ENCODE results near the gene THRA.

Gene THRA

DNA sequence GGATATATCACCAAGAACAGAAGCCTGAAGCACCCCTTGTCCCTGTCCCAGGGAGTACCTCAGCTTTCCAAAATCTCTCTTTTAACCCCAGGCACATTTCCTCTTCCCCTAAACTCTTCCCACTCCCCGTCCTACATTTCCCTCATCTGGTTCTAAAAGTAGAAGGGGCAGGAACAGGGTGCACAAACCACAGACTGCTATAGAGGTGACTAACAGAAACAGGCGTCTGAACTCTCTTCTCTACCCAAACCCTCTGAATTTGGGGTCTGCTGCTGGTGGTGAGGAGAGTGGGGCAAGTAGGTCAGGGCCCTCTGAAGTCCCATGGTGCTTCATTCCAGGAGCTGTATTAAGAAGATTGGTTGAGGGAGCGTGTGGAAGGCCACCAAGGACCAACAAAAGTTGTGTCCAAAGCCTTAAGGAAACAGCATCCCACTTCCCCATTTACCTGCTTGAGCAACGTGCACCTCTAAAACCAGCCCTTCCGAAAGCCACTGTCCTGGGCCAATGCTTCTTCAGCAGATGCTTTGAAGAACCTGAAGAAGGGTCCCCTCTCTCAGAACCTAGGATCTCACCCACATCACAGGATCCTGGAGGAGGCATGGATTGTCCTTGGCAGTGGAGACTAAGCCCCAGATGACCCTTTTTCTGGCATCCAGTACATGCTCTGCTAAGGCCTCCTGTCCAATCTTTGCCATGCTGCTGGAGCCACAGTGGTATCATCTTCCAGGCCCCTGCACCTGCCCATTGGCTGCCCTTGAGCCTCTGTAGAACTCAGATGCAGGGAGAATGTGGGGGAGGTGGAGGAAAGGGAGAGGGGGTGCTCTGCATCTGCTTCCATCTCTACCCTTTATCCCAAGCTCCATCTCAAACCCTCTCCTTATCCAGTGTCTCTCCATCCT, 43.3 kb downstream of the THRA start:
- no peak for DNase-seq (ENCODE audit: low read depth)
- TF ChIP-seq, protein P1, sequence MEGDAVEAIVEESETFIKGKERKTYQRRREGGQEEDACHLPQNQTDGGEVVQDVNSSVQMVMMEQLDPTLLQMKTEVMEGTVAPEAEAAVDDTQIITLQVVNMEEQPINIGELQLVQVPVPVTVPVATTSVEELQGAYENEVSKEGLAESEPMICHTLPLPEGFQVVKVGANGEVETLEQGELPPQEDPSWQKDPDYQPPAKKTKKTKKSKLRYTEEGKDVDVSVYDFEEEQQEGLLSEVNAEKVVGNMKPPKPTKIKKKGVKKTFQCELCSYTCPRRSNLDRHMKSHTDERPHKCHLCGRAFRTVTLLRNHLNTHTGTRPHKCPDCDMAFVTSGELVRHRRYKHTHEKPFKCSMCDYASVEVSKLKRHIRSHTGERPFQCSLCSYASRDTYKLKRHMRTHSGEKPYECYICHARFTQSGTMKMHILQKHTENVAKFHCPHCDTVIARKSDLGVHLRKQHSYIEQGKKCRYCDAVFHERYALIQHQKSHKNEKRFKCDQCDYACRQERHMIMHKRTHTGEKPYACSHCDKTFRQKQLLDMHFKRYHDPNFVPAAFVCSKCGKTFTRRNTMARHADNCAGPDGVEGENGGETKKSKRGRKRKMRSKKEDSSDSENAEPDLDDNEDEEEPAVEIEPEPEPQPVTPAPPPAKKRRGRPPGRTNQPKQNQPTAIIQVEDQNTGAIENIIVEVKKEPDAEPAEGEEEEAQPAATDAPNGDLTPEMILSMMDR (IDR thresholded peaks at IDR 0.05; ENCODE audit: insufficient read depth, low read depth, low read length, missing control alignments), result no peak
- no peak overlapping the region for H3K4me3 ChIP-seq (ENCODE audit: low read depth, low read length)

DNA sequence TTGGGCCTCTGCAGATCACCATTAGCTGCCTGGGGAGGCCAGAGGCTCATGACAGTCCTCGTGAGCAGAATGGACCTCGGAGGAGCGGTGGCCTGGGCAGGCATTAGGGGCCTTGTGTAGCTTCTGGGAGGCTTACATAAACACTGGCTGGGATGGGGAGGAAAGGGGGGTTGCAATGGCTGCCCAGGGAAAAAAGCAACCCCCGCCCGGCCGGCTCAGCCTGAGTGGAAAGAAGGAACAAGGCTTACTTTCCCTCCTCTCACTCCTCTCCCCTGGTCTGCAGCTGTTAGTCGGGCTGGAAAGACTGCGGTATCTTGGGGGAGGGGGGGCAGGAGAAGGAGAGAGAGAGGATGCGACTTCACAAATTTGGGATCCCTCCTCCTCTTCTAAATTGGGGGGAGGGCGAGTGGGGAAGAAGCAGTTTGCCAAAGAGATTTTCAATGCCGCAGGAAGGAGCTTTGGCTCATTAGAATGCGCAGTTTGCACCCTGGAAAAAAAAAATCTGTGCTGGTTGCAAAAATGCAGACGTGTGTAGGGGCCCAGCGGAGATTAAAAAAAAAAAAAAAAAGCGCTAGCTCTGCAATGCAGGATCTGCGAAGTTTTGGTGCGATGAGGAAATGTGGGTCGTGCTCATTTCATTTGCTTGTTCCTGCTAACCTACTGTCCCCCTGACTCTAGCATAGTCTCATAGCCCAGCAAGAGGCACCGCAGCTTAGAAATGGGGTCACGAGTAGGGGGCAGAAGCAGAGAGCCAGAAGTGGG, 44.2 kb downstream of the THRA start:
- TF ChIP-seq, protein P1 (IDR thresholded peaks at IDR 0.05; ENCODE audit: insufficient read depth, low read depth, low read length, missing control alignments), result no peak
- DNase-seq (ENCODE audit: low read depth), result no peak
- H3K4me3 ChIP-seq (ENCODE audit: low read depth, low read length), result no peak overlapping the region

DNA sequence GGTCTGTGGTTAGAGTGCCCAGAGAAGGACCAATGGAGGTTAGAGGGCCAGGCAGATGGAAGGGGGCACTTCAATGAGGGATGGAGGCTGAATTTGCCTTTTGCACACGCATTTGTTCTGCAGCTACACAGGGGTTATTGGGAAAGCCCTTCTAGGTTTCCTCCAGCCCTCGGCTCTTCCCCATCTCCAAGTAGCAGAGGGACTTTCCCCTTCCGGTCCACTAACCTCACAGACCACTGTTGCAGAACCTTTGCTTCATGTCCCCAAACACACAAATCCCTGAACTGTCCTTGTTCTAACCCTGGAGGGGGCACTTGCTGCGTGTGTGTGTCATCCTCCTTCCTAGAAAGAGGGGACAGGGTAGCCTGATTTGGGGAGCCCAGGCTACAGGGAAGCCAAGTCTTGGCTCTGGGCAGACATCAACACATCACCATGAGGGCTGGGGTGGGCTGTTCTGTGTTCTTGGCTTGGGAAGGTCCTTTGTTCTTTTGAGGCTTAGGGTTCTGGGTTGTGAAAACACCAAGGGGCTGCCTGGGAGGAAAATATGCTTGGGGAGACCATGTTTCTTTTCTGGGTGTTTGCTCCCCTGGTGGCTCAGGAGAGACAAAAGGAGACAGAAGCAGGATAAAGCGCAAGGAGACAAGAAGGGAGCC, 44.9 kb downstream of the THRA start:
- TF ChIP-seq, protein P1 (IDR thresholded peaks at IDR 0.05; ENCODE audit: insufficient read depth, low read depth, low read length, missing control alignments), result no peak
- peak; percentile 59 for DNase-seq (ENCODE audit: low read depth)
- H3K4me3 ChIP-seq (ENCODE audit: low read depth, low read length), result no peak overlapping the region

DNA sequence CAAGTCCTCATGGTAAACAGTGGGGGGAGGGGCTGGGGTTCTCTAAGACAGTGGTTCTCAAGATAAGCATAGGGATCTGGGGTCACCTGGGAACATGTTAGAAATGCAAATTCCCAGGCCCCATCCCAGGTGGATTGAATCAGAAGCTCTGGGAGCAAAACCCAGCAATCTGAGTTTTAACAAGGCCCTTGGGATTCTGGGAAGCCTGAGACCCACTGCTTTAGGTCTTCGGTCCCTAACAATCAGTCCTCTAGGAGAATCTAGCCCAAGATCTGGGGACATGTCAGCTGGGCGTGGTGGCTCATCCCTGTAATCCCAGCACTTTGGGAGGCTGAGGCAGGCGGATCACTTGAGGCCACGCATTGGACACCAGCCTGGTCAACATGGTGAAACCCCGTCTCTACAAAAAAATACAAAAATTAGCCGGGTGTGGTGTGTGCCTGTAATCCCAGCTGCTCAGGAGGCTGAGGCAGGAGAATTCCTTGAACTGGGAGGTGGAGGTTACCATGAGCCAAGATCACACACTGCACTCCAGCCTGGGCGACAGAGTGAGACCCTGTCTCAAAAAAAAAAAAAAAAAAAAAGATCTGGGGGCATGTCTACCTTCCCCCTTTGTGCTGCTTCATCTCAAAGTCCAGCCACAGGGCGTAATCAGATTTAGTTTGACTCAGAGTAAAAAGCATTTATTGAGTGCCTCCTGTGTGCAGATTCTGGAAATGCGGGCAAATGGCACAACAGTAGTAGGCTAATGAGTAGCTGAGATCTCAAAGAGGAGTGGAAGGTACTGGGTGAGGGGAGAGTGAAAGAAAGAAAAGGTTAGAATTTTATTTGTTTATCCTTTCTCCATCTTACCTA, 46.4 kb downstream of the THRA start:
- no peak for DNase-seq (ENCODE audit: low read depth)
- TF ChIP-seq, protein P1 (IDR thresholded peaks at IDR 0.05; ENCODE audit: insufficient read depth, low read depth, low read length, missing control alignments), result no peak
- H3K4me3 ChIP-seq (ENCODE audit: low read depth, low read length), result no peak overlapping the region

DNA sequence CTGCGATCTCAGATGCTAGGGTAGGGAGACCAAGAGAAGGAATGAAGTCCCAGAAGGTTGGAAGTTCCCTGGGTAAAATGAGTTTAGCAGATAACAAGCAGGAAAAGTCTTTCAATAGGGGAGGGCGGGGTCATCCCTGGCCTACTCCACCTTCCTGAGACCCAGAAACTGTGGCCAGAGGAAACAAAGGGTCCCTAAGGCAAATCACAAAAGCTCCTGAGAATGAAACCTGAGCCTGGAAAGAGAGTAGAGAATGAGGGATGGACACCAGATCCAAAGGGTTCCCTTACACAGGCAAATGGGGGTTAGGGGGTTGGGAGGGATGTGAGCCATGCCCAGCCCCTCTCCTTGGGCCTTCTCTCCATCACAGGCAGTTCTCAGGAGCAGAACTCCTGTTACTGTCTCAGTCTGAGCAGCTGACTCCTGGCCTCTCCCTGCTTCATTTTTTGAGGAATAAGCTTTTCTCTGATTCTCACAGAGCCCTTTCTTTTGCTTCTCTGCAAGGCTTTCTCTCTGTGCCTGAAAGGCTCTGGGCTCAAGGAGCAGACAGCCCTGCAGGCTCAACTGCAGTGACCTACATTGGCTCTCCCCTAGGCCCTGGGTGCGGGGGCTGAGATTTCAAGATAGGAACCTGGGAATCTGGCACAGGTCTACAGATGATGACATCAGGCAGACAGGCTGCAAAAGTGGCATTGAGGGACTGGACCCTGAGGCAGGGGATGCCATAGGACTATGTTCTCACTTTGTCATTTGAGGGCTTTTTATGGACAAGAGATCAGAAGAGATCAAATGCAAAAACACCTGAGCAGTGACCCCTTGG, 47.5 kb downstream of the THRA start:
- DNase-seq (ENCODE audit: low read depth), result no peak
- TF ChIP-seq, protein P1 (IDR thresholded peaks at IDR 0.05; ENCODE audit: insufficient read depth, low read depth, low read length, missing control alignments), result no peak
- no peak overlapping the region for H3K4me3 ChIP-seq (ENCODE audit: low read depth, low read length)
